Testis (tissue), 3 donors: ENCODE data around the gene CDK6. TPM values are rescaled to one million over a fixed set of nuclear protein-coding genes. Genes with fewer than 3 reads are reported as not detected.
"Not testable (repeated sequence)": the region's sequence is repeated elsewhere in the genome, so short reads cannot be mapped to it uniquely, and the experiment has no call there.

ENCODE experiments used
- DNase-seq: peaks from one replicate; pipeline ENCODE4 v3.0.0-alpha.2; 2019
- H3K27ac ChIP-seq, 2 donors: fragments of 200-600 bp; sonication (generic); one replicate each; pipeline ENCODE4 v1.5.1; 2019
- H3K27me3 ChIP-seq: fragments of 200-600 bp; sonication (generic); one replicate; pipeline ENCODE4 v1.5.1; 2019
- H3K36me3 ChIP-seq: fragments of 200-600 bp; sonication (generic); one replicate; pipeline ENCODE4 v1.5.1; 2017; ENCODE audit warnings: low read depth; ENCODE audit errors: missing control alignments
- H3K4me1 ChIP-seq: fragments of 200-600 bp; sonication (generic); one replicate; pipeline ENCODE4 v1.5.1; 2019
- H3K4me3 ChIP-seq, 2 donors: fragments of 200-600 bp; sonication (generic); one replicate each; pipeline ENCODE4 v1.5.1; 2017 to 2019
- H3K9me3 ChIP-seq: fragments of 200-600 bp; sonication (generic); one replicate; pipeline ENCODE4 v1.5.1; 2017
- CTCF ChIP-seq, 3 experiments: fragments of 450-650 bp in 2 of 3; fragments of 200-600 bp in 1 of 3; sonication (generic) in 1 of 3; IDR thresholded peaks; one replicate each; pipeline ENCODE4 v1.5.1; 2016 to 2019; ENCODE audit warnings: antibody characterized with exemption in 3 of 3, mild to moderate bottlenecking in 2 of 3, moderate library complexity in 1 of 3
- POLR2A ChIP-seq: fragments of 450-650 bp; IDR thresholded peaks from one replicate; pipeline ENCODE4 v1.6.1; 2017; ENCODE audit warnings: antibody characterized with exemption, mild to moderate bottlenecking, moderate library complexity
- WGBS, 2 donors: methylation state at CpG; one replicate each; pipeline ENCODE4 v1.1.5; 2018; 5-methylcytosine and 5-hydroxymethylcytosine counted together
- intact Hi-C: fragments of 100-400 bp; cut with DNase I; formaldehyde crosslinking; loops from one replicate; pipeline ENCODE4 v1.15.1; 2023; ENCODE audit warnings: low total_unique reads
- polyA plus RNA-seq: library from polyadenylated mRNA; stranded (reverse); fragments of 350-450 nt; fragmentation: Illumina TruSeq; extraction: RNeasy Lipid Tissue Mini Kit (QIAGEN cat#74804); gene quantifications from one replicate; pipeline ENCODE4 v1.2.3, GENCODE V29; 2014; ENCODE audit warnings: low read depth, low replicate concordance; ENCODE audit not compliant: insufficient read depth
- total RNA-seq, 2 donors: library from RNA; depleted of rRNA; stranded (reverse); fragments of >200 nt; gene quantifications; one replicate each; pipeline ENCODE4 v1.2.3, GENCODE V29; 2016

CDK6 gene
- total and polyA plus RNA-seq, 3 donors from 2014 or later: 21.1 to 31.6 (median 22.8) TPM

GRCh38 chr7:92875173-92875572, 38.8 kb upstream of the CDK6 start:
- DNase-seq: no peak
- Histone ChIP-seq H3K27ac (no peak overlapping the region), H3K36me3 (no peaks in the 10 kb centered on the region), H3K27me3 (no peaks in the 10 kb centered on the region), H3K4me3 (no peak overlapping the region), H3K4me1 (no peaks in the 10 kb centered on the region), H3K9me3 (no peaks in the 10 kb centered on the region)
- WGBS, 2 donors: 69 to 96% methylated on average over 1 of the region's 1 CpG
- no peak for TF ChIP-seq POLR2A
- TF ChIP-seq CTCF (IDR thresholded peaks at IDR 0.05): no peak
- intact Hi-C loops: no loop called here

- H3K27me3 ChIP-seq: no peaks in the 10 kb centered on the region
- intact Hi-C loops: no loop called here
- no peak overlapping the region for H3K4me3 ChIP-seq
- TF ChIP-seq POLR2A (no peak), CTCF (IDR thresholded peaks at IDR 0.05) (no peak)
- DNase-seq: no peak
- H3K27ac ChIP-seq: no peak overlapping the region
- WGBS, 2 donors: 69 to 78% methylated on average over 1 of the region's 1 CpG
- no peaks in the 10 kb centered on the region for H3K36me3 ChIP-seq
- H3K4me1 ChIP-seq: no peaks in the 10 kb centered on the region
- no peaks in the 10 kb centered on the region for H3K9me3 ChIP-seq
Measured at GRCh38 chr7:92874567-92874966, 38.2 kb upstream of the CDK6 start.

- Histone ChIP-seq H3K4me1 (no peaks in the 10 kb centered on the region), H3K27me3 (no peaks in the 10 kb centered on the region), H3K9me3 (no peaks in the 10 kb centered on the region), H3K27ac (no peak overlapping the region), H3K36me3 (no peaks in the 10 kb centered on the region), H3K4me3 (no peak overlapping the region)
- intact Hi-C loops: no loop called here
- no peak for DNase-seq
- TF ChIP-seq POLR2A (no peak), CTCF (IDR thresholded peaks at IDR 0.05) (no peak)
- 48 to 57% methylated on average over 2 of the region's 2 CpGs for WGBS, 2 donors
Measured at GRCh38 chr7:92873776-92874175, 37.4 kb upstream of the CDK6 start.

- Histone ChIP-seq H3K9me3 (no peaks in the 10 kb centered on the region), H3K27ac (no peak overlapping the region), H3K4me3 (no peak overlapping the region), H3K4me1 (no peaks in the 10 kb centered on the region), H3K27me3 (no peaks in the 10 kb centered on the region), H3K36me3 (no peaks in the 10 kb centered on the region)
- DNase-seq: no peak
- intact Hi-C loops: no loop called here
- TF ChIP-seq CTCF (IDR thresholded peaks at IDR 0.05): no peak
- no peak for TF ChIP-seq POLR2A
Measured at GRCh38 chr7:92872701-92873100, 36.3 kb upstream of the CDK6 start.

- no peak for TF ChIP-seq POLR2A
- no peak for TF ChIP-seq CTCF (IDR thresholded peaks at IDR 0.05)
- Histone ChIP-seq H3K9me3 (no peaks in the 10 kb centered on the region), H3K4me3 (no peak overlapping the region), H3K27me3 (no peaks in the 10 kb centered on the region), H3K36me3 (no peaks in the 10 kb centered on the region), H3K4me1 (no peaks in the 10 kb centered on the region), H3K27ac (no peak overlapping the region)
- intact Hi-C loops: no loop called here
- no peak for DNase-seq
Measured at GRCh38 chr7:92868683-92869293, 32.4 kb upstream of the CDK6 start.

- H3K36me3 ChIP-seq, H3K9me3 ChIP-seq, H3K4me3 ChIP-seq, H3K27me3 ChIP-seq, H3K4me1 ChIP-seq, H3K27ac ChIP-seq, DNase-seq, intact Hi-C loops: not testable (repeated sequence)
- 44 to 50% methylated on average over 5 of the region's 5 CpGs for WGBS, 2 donors
Measured at GRCh38 chr7:92864169-92864568, 27.8 kb upstream of the CDK6 start.
